Embryonic facial prominence (tissue), 1 donor: ENCODE data around the gene RHOG.
"Not testable (repeated sequence)": the region's sequence is repeated elsewhere in the genome, so short reads cannot be mapped to it uniquely, and the experiment has no call there.

Experiments
- DNase-seq: peaks from one replicate; pipeline ENCODE4 v3.0.0-alpha.2; 2016; ENCODE audit errors: extremely low spot score

Gene RHOG

GRCh38 chr11:3834349-3834663, 6.5 kb downstream of the RHOG start:
- DNase-seq = no peak

GRCh38 chr11:3833449-3833848, 7.3 kb downstream of the RHOG start:
- DNase-seq = no peak

- DNase-seq = no peak
Observed at GRCh38 chr11:3832816-3833215, 7.9 kb downstream of the RHOG start.

- DNase-seq = no peak
Observed at GRCh38 chr11:3831378-3832239, 9.2 kb downstream of the RHOG start.

GRCh38 chr11:3830730-3831129, 10.0 kb downstream of the RHOG start:
- no peak for DNase-seq

GRCh38 chr11:3830088-3830487, 10.7 kb downstream of the RHOG start:
- DNase-seq = no peak

- DNase-seq = no peak
Observed at GRCh38 chr11:3827434-3828186, 13.1 kb downstream of the RHOG start.

- DNase-seq = no peak
Observed at GRCh38 chr11:3826721-3827120, 14.0 kb downstream of the RHOG start.

GRCh38 chr11:3825473-3826154, 15.1 kb downstream of the RHOG start:
- DNase-seq = peak; percentile 5

- peak; percentile 5 for DNase-seq
Observed at GRCh38 chr11:3824714-3825472, 15.9 kb downstream of the RHOG start.

GRCh38 chr11:3823762-3824506, 16.8 kb downstream of the RHOG start:
- peak; percentile 3 for DNase-seq

- DNase-seq = peak; percentile 1
Observed at GRCh38 chr11:3823303-3823702, 17.5 kb downstream of the RHOG start.

GRCh38 chr11:3822312-3822711, 18.4 kb downstream of the RHOG start:
- DNase-seq = peak; percentile 2

GRCh38 chr11:3820971-3821370, 19.8 kb downstream of the RHOG start:
- no peak for DNase-seq

GRCh38 chr11:3817181-3817800, 23.5 kb downstream of the RHOG start:
- peak; percentile 2 for DNase-seq

GRCh38 chr11:3816673-3817072, 24.1 kb downstream of the RHOG start:
- DNase-seq = no peak

GRCh38 chr11:3815845-3816244, 24.9 kb downstream of the RHOG start:
- no peak for DNase-seq

- DNase-seq = not testable (repeated sequence)
Observed at GRCh38 chr11:3814832-3815231, 25.9 kb downstream of the RHOG start.

GRCh38 chr11:3810951-3811350, 29.8 kb downstream of the RHOG start:
- DNase-seq = no peak

GRCh38 chr11:3810446-3810845, 30.3 kb downstream of the RHOG start:
- no peak for DNase-seq

- DNase-seq = no peak
Observed at GRCh38 chr11:3809624-3809928, 31.2 kb downstream of the RHOG start.
